Colonic mucosa (tissue), 4 donors: ENCODE data around the gene RAX2. TPM values are rescaled to one million over a fixed set of nuclear protein-coding genes. Genes with fewer than 3 reads are reported as not detected.

Source experiments
- DNase-seq: peaks from one replicate; pipeline ENCODE4 v3.0.0-alpha.2; 2020
- H3K27ac ChIP-seq: fragments of 200-600 bp; one replicate; pipeline ENCODE4 v1.8.0; 2021
- H3K27me3 ChIP-seq: fragments of 200-600 bp; one replicate; pipeline ENCODE4 v1.8.0; 2021
- H3K36me3 ChIP-seq: fragments of 200-600 bp; one replicate; pipeline ENCODE4 v1.8.0; 2021
- H3K4me1 ChIP-seq: fragments of 200-600 bp; one replicate; pipeline ENCODE4 v1.8.0; 2021; ENCODE audit warnings: mild to moderate bottlenecking
- H3K4me3 ChIP-seq: fragments of 200-600 bp; one replicate; pipeline ENCODE4 v1.8.0; 2021
- H3K9ac ChIP-seq, 2 donors: one replicate each; pipeline ENCODE4 v1.7.0; 2013; ENCODE audit warnings: control low read depth in 2 of 2, low read depth in 2 of 2, low read length in 2 of 2
- H3K9me3 ChIP-seq: fragments of 200-600 bp; one replicate; pipeline ENCODE4 v1.8.0; 2021
- CTCF ChIP-seq: fragments of 200-600 bp; IDR thresholded peaks from one replicate; pipeline ENCODE4 v1.8.0; 2022; ENCODE audit warnings: antibody characterized with exemption, mild to moderate bottlenecking
- intact Hi-C: fragments of 100-400 bp; cut with DNase I; formaldehyde crosslinking; loops from one replicate; pipeline ENCODE4 v1.14.1; 2022
- total RNA-seq, 2 donors: library from RNA; stranded (reverse); fragmentation: NEBNext Ultra II Directional in 1 of 2; extraction: Animal tissue kit (Norgen Biotek cat#: 25700) in 1 of 2; gene quantifications; one replicate each; pipeline ENCODE4 v1.2.1, GENCODE V29; 2021
- donor health status: healthy.
- donor health status: DM: no; HTN: no; CAD: no.
- donor health status: DM: no; HTN: no; CAD: no.

RAX2 gene
- total RNA-seq, result not detected

DNA sequence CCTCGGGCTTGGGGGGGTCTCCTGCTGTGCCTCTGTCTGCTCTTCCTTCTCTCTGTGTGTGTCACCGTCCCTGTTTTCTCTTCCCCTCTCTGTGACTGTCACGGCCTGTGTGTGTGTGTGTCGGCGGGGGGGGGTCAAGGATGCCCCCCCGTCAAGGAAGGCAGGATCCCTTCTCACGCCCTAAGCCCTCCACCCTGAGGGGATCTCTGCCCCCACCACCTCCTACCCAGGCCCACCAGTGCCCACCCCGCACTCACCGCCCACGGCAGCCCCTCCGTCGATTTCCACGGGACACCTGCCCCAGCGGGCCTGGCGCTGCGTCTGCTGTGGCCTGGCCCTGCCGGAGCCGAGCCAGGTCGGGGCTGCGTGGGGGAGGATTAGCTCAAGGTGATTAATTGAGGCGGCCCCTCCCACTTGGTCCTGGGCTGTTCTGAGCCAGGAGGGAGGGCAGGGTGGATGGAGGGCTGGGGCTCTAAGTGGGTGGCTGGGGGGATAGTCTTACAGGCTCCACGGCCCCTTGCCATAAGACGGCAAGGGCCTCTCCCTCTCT is at the start of gene RAX2:
RAX2 (minus strand) TSS at position 323 of the 550 bp plus-strand sequence. CDS start 486 bp downstream, outside the sequence.
- H3K4me1 ChIP-seq, result no peaks in the 10 kb centered on the region
- TF ChIP-seq CTCF, result no peak
- H3K9me3 ChIP-seq, result no peaks in the 10 kb centered on the region
- no peak within 1 kb of the TSS for H3K27ac ChIP-seq
- no peak within 1 kb of the TSS for H3K4me3 ChIP-seq
- H3K27me3 ChIP-seq, result no peaks in the 10 kb centered on the region
- intact Hi-C loops, result no loop called here
- DNase-seq, result no peak
- no peaks in the 10 kb centered on the region for H3K36me3 ChIP-seq
- H3K9ac ChIP-seq, result no peak within 1 kb of the TSS

DNA sequence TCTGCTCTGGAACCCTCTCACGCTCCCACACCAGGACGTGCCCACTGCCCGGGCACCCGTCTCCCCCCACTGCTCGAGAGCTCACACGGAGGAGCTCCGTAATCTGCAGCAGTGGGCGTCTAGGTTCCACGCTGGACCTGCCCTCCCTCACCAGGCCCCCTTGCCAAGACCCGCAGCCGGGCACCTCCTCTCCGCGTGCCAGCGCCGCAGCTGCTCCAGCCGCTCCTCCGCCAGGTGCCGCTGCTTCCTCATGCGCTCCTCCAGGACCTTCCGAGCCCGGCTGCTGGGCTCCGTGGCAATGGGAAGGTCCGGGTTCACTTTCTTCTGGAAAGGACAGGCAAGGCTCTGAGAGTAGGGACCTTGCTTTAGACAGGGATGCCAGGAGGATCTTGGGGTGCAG is 49.1 kb upstream of the RAX2 start:
- Histone ChIP-seq H3K36me3 (no peaks in the 10 kb centered on the region), H3K4me1 (no peaks in the 10 kb centered on the region), H3K4me3 (no peak overlapping the region), H3K9ac (no peak overlapping the region), H3K9me3 (no peaks in the 10 kb centered on the region), H3K27ac (no peak overlapping the region), H3K27me3 (no peaks in the 10 kb centered on the region)
- no peak for DNase-seq
- no peak for TF ChIP-seq CTCF
- intact Hi-C loops, result no loop called here

DNA sequence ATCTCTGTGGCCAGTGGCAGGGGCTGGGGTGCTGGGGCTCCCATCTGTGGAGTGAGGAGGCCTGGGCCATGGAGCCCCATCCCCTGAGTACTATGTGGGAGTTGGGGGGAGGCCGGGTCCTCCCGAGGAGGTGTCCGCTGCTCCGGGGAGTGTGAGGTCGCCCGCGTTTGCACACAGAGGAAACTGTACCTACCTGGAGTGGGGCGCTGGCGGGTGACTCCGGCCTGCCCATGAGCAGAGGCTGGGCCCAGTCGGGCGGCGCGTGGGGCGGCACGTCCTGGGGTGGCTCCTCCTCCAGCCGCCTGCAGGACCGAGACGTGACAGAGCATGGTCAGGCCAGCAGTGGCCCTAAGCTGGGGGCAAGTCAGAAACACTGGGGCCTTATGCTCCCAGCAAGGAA is 48.0 kb upstream of the RAX2 start:
- no peak for DNase-seq

DNA sequence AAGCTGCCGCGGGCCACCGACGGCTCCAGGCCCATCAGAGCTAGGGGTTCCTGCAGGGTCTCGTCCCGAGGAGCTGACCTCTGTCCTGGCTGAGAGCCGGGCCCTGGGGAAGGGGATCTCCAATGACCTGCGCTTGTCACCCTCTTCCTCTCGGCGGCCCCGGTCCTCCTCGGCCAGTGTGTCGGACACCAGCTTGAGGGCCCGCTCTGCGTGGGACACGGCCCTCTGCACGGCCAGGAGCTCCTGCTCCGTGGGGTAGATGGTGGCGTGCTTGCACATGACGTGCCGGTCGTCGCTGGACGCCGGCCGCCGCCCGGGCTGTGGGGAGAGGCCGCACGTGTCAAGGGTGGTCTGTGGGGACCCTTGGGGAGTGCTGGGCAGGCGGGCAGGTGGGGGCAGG is 46.9 kb upstream of the RAX2 start:
- intact Hi-C loops, result loop anchor here (10.0 kb wide), 1 partner anchor 54 kb away; the partner anchor contains the start of genes APBA3 and MRPL54
- H3K27me3 ChIP-seq, result no peaks in the 10 kb centered on the region
- H3K9ac ChIP-seq, result no peak overlapping the region
- H3K27ac ChIP-seq, result no peak overlapping the region
- no peaks in the 10 kb centered on the region for H3K4me1 ChIP-seq
- TF ChIP-seq CTCF, result no peak
- no peak for DNase-seq
- no peaks in the 10 kb centered on the region for H3K36me3 ChIP-seq
- H3K9me3 ChIP-seq, result no peaks in the 10 kb centered on the region
- no peak overlapping the region for H3K4me3 ChIP-seq

More for the DNA sequence above, 48.0 kb upstream of the RAX2 start:
- H3K9me3 ChIP-seq, result no peaks in the 10 kb centered on the region
- no peaks in the 10 kb centered on the region for H3K27me3 ChIP-seq
- no peak for TF ChIP-seq CTCF
- no peak overlapping the region for H3K4me3 ChIP-seq
- intact Hi-C loops, result loop anchor here (10.0 kb wide), 1 partner anchor 55 kb away; the partner anchor contains the start of genes APBA3 and MRPL54
- no peak overlapping the region for H3K9ac ChIP-seq
- H3K27ac ChIP-seq, result no peak overlapping the region
- H3K4me1 ChIP-seq, result no peaks in the 10 kb centered on the region
- H3K36me3 ChIP-seq, result no peaks in the 10 kb centered on the region

GRCh38 chr19:3818466-3818865 is 46.4 kb upstream of the RAX2 start:
- Histone ChIP-seq H3K4me3 (no peak overlapping the region), H3K27ac (no peak overlapping the region), H3K4me1 (no peaks in the 10 kb centered on the region), H3K9ac (no peak overlapping the region), H3K27me3 (no peaks in the 10 kb centered on the region), H3K9me3 (no peaks in the 10 kb centered on the region), H3K36me3 (no peaks in the 10 kb centered on the region)
- intact Hi-C loops, result loop anchor here (10.0 kb wide), 1 partner anchor 54 kb away; the partner anchor contains the start of genes APBA3 and MRPL54
- DNase-seq, result no peak
- no peak for TF ChIP-seq CTCF
